ENCODE measurements around the gene OCSTAMP.

Gene OCSTAMP

DNA sequence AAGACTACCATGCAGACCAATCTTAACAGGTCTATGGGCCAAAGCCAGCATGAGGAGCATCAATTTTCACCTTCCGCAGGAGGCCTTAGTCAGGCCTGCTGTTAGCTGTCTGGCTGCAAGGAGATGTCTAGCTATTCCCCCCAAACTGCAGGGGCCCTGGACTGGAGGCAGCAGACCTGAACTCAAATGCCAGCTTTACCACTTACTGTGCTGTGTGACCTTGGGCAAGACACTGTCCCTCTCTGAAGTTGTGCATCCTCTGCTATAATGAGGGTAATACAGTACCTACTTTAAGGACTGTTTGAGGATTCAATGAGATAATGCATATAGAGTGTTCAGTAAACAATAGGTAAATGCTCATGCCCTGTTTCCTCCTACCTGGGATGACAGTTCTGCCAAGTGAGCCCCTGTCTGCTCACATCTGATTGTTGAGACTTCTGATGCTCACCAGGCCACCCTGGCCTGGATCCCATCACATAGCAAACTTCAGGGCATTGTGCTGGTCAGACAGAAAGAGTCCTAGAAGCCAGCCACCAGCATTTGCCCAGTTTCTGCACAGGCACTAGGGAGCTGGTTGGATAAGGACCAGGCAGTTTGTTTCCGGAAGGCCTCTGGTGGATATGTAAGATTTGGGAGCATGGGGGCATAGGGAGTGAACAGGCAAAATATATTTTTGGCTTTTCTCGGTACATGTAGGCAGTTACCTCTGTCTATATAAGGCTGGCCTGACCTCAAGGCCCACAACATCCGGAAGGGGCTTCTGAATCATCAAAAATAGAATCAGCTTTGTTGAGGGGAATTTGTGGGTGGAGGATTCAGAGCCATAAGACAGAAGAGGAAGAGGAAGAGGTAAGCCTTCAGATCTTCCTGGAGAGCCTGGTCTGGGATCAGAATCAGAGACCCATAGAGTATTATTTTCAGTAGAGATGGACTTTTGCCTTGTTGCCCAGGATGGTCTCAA is 2.3 kb upstream of the OCSTAMP start:
- peak; percentile 27 for DNase-seq (ENCODE audit: low read depth)

DNA sequence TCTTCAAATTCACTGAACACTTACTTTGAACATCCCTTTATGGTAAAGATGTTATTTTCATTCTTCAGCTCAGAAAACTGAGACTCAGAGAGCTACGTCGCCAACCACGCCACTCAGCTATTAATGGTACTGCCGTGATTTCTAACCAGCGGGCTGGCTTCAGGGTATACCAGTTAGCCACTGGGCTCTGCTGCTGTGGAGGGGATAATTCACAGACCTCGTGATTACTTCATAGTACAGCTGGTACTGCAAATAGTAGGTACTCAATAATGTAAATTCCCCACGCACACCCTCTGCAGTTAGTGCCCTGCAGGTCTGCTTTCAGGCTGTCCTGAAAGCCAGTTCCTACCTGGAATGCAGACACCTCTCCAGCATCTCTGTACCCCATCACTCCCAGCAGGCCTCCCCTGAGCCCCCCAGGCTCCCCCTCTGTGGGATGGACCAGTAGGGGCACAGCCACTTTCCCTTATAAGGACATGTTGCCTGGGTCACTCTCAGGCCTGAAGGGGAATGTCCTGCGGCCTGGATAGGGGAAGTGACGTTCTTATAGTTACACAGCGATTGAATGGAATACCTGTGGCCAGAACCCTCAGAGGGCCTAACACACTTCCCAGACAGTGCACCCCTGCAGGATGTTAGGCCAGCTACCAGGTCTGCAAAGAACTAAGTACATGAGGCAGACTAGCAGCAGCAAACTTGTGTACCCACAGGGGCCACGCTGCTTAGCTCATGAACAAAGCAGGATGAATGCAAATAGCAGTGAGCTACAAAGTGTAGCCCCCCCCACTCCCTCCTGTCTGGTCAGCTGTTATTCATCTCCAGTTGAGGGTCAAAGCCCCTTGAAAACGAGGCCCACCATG is 1.3 kb upstream of the OCSTAMP start:
- DNase-seq (ENCODE audit: low read depth), result no peak

DNA sequence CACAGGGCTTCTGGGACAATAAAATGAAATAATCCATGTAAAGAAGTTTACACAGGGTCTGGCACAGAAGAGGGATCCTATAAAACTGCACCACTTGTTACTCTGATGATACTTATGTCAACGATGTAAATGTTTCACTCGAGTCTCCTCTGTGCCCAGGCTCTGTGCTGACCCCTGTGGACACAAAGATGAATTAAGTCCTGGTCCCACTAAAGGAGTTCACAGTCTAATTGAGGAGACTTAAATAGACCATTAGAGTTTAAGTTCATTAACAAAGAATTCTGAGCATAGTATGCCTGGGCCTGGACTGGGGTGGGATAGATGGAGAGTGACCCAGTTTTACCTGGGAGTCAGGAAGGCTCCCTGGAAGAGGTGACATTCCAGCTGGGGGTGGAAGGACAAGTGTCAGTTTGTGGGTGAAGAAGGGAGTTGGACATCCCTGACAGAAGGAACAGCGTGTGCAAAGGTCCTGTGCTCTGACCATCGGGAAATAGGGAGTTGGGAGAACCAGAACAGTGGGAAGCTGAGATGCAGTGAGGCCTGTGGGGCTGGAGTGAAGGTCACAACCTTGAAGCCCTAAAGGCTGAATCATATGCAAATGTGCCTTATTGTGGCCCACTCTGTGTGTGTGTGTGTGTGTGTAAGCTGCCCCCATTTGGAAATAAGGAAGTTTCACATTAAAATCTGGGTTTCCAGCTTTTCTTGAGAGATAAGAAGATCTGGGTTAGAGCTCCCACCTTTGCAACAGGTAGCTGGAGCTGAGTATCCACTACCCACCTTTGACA is 1.1 kb downstream of the OCSTAMP start:
- no peak for DNase-seq (ENCODE audit: low read depth)

DNA sequence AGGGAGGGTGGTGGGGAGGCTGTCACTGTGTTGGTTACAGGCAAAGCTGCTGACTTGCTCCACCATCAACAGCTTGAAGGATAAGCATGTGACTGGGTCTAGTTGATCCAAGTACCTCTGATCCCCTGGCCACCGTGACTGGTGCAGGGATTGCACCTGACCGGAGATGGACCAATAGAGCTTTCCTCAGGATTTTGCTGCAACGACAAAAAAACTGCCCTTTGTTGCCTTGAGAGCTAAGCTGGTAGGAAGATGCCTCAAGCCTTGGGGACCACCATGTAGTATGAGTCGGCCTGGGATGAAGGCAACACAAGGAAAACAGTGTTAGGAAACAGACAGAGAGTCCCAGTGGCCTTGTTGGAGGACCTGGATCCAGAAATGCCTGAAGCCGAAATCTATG is 1.8 kb downstream of the OCSTAMP start:
- no peak for DNase-seq (ENCODE audit: low read depth)

DNA sequence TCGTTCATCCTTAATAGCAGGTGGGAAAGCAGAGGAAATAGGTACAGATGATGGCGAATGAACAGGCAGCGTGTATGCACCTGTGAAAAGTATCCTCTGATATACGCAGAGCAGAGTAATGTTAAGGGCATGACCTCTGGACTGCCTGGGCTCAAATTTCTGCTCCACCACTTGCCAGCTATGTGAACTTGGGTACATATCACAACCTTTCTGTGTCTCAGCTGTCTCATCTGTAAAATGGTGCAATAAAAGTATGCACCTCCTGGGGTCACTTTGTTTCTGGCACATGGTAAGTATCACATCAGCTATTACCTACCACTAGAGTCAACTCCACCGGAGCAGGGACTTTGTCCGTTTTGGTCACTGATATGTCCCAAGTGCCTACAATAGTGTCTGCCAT is 2.5 kb downstream of the OCSTAMP start:
- no peak for DNase-seq (ENCODE audit: low read depth)

DNA sequence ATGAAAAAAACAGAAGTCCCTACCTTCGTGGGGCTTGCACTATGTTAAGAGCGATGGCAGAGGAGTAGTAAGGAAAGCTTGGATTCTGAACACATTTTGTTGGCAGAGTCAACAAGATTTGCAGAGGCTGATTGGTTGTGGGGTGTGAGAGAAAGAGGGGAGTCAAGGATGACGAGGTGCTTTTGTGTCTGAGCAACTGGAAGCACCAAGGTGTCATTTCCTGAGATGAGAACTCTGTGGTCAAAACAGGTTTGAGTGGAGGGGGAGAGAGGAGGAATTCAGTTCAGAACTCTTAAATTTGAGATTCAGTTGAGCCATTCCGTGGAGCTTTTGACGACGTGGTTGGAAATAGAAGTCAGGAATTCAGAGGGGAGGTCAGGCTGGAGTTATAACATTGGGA is 3.5 kb downstream of the OCSTAMP start:
- no peak for DNase-seq (ENCODE audit: low read depth)

DNA sequence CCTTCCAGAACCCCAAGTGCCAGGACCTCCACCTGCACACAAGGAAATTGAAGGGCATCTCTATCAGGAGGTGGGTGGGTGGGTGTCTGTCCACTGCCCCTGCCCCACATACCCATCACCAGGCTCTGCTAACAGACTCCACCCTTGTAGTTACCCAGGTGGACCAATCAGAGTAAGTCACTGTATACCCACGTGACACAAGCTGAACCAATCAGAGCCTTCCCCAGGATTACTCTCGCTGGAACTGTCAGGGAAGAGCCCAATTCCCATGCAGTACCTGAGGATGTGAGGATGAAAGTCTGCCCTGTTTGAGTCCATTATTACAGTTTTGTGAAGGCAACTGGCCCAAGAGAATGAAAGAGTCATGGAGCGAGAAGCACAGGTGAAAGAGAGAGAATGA is 4.2 kb downstream of the OCSTAMP start:
- DNase-seq (ENCODE audit: low read depth), result no peak

DNA sequence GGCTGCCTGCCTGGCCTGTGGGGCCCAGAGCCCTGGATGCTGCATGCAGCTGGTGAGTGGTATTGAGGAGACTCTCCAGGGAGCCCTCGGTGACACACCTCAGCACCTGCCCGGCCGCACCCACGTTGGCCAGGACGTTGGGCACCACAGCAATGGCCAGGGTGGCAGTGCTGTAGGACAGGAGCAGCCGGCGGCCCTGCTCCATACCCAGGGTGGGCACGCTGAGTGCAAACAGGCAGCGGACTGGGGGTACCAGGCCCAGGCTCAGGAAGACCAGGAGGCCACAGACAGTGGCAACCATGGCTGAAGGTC is 4.7 kb downstream of the OCSTAMP start:
- no peak for DNase-seq (ENCODE audit: low read depth)

DNA sequence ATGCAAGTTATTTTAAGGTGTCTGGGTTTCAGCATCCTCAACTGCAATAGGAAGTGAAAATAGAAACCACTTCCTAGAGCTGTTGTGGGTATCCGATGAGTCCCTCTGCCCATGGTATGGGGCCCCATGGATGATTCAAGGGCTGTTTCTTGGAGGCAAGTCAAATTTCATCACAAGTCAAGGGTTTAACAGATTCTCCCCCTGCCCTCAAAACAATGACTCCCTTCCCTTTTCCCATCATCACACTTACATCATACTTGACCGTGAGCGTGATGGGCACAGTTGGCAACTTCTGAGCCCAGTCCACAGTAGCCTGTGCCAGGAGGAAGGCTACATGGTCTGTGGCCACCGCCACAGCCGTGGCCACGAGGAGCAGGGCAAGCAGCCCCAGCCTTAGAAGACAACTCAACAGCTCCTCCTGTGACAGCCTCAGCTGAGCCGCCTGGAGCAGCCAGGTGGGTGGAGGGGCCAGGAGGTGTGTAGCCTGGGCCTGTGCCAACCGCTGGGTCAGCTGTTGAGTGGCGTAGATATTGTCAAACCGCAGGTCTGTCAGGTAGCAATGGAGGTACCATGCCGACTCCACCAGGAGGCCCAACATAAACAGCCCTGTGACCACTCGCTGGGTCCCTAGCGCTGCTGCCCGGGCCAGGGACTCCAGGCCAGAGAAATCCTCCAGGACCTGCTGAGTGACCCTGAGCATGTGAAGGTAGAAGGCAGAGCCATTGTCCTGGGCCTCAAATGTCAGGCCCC is 5.2 kb downstream of the OCSTAMP start:
- DNase-seq (ENCODE audit: low read depth), result peak; percentile 29

DNA sequence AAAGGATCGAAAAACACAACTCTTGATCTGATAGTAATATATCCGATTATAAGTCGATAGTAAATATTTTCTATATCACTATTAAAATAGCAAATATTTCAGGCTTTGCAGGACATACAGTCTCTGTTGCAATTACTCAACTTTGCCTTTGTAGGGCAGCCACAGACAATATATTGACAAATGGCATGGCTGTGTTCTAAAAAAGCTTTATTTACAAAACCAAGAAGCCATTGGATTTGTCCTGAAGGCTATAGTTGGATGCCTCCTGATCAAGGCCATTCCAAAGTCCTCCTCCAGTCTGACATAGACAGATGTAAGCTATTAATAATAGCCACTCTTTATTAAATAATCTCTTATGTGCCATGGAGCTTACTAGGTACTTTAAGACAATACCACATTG is 5.9 kb downstream of the OCSTAMP start:
- DNase-seq (ENCODE audit: low read depth), result no peak

DNA sequence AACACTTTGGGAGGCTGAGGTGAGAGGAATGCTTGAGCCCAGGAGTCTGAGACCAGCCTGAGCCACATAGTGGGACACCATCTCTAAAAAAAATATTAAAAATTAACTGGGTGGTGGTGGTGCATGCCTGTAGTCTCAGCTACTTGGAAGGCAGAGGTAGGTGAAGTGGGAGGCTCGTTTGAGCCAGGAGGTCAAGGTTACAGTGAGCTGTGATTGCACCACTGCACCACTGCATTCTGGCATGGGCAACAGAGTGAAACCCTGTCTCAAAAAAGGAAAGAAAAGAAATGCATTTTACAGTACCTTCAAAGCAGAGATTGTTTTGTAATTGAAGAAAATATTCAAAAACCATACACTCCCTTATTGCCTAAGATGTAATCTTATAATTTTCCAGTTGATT is 6.5 kb downstream of the OCSTAMP start:
- no peak for DNase-seq (ENCODE audit: low read depth)

DNA sequence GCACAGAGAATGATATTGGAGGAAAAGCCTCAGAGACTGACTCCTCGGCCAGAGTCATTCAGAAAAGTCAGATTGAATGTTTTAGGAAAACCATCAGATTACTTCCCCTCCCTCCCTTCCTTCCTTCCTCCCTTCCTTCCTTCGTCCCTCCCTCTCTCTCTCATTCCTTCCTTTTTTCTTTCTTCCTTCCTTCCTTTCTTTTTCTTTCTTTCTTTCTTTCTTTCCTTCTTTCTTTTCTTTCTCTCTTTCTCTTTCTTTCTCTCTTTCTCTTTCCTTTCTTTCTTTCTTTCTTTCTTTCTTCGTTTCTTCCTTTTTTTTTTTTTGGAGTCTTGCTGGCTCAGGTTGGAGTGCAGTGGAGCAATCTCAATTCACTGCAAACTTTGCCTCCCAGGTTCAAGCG is 7.4 kb downstream of the OCSTAMP start:
- DNase-seq (ENCODE audit: low read depth), result no peak

DNA sequence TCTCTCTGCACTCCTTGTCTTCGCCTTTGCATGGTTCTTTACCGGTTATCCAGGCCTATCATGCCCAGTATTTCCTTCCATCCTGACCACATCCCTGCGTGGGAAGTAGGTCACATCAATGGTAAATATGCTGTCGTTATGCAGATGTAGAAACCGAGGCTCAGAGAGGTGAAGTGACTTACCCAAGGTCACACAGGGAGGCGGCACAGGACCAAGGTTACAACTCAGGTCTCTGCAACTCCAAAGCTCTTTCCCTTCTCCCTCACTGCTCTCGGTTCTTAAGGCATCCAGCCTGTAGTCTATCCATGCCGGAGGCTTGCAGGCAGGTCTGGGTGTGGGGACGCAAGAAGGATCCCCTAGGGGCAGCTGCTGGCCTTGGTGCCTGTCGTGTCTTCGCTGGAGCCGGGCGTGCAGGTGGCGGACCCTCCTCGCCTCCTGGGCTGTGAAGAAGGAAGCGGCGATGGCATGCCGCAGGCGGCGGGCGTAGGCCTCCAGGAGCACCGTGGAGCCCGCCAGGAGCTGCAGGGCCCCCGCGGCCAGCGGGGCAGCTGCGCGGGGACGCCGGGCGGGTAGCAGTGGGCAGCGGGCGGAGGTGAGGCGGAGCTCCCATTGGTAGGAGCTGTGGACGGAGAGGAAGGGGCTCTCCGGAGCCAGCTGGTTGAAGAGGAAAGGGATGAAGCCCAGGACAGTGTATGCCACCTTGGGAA is 9.1 kb downstream of the OCSTAMP start:
- DNase-seq (ENCODE audit: low read depth), result no peak

DNA sequence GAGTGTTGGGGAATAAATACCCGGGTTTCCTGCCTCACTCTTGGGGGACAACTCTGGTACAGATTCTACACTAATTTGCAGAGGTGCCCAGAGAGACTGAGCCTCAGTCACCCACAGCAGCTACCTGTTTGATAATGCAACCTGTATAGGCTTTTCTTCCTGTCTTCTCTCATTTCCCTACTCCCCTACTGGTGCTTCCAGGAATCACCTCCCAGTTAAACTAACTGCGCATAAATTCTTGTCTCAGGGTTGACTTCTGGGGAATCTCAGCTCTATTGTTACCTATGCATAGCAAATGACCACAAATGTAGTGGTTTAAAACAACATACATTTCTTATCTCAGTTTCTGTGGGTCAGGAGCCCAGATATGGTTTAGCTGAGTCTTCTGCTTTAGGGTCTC is 11.3 kb downstream of the OCSTAMP start:
- no peak for DNase-seq (ENCODE audit: low read depth)

DNA sequence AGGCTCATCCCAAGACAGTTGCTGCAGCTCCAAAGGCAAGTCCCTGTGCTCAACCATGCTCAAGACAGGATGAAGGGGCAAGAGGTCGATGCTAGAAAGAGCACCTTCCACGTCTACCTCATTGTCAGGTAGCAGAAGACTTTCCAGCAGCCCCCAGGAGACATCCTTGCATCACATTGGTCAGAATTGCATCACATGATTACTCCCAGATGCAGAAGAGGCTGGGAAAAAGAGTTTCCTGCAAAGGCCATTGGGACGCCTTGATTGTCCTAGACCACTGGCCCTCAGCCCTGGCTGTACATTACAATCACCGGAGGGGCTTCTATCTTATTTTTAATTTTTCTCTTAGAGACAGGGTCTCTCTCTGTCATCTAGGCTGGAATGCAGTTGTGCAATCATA is 19.8 kb downstream of the OCSTAMP start:
- DNase-seq (ENCODE audit: low read depth), result no peak

DNA sequence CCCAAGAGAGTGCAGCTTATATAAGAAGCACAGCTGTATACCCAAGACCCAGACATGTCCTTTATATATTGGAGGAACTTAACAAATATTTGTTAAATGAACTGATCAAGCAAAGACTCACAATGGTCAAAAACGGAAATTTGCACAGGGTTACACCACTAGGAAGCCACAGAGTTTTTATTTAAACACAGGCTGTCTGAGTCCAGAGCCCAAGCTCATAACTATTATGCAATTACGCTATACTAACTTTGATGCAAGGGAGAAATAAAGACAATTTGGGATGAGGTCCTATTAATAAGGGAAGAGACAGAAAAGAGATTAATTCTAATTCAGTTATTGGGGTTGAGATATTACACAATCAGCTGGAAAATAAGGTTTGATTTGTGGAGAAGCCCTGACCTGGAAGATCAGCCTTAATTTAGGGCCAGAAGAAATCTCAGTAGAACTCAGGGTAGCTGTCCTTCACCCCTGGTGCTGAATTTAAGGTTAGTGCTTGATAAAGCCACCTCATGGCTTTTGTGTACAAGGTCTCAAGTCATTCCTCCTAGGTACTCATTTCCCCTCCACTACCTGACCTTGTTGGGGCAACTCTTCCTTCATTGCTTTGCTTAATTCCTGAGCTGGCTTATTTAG is 26.6 kb downstream of the OCSTAMP start:
- DNase-seq (ENCODE audit: low read depth), result no peak

DNA sequence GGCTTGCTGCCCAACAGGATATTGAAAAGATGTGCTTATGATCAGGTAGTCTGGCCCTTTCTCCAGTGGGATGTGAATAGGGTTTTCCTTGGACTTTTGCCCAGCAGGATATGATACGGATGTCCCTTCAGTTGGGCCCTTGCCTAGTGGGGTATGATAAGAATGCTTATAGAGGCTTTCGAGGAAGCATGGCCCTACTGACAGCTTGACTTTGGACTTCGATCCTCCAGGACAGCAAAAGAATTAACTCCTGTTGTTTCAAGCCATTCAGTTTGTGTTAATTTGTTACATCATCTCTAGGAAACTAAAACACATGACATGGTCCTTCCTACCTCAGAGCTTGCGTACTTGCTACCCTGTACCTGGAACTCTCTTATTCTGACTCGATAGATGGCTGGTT is 27.3 kb downstream of the OCSTAMP start:
- no peak for DNase-seq (ENCODE audit: low read depth)

DNA sequence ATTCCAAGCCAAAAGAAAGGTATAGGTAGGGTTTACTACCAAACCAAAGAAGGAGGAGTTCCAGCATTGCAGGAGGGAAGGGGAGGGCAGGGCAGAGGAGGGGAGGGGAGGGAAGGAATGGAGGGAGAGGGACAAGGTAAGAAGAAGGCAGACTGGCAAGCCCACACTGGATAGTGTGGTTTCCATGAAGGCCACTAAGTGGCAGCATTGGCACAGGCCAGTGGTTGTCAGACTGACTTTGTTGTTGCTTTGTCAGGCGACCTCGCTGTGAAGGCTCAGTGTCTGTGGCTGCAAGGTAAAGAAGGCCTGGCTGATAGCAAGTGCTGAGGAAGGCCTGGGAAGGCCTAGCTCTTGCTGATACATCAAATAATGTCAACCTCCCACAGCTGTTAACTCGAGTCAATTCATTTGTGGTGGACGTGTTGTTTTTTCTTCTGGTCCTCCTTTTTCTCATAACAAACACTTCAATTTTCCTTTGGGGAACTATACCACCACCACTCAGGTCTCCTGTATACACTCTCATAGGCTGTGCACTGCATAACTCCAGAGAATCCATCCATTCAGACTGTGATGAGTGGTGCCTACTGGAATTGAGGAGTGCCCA is 29.4 kb downstream of the OCSTAMP start:
- peak; percentile 36 for DNase-seq (ENCODE audit: low read depth)

DNA sequence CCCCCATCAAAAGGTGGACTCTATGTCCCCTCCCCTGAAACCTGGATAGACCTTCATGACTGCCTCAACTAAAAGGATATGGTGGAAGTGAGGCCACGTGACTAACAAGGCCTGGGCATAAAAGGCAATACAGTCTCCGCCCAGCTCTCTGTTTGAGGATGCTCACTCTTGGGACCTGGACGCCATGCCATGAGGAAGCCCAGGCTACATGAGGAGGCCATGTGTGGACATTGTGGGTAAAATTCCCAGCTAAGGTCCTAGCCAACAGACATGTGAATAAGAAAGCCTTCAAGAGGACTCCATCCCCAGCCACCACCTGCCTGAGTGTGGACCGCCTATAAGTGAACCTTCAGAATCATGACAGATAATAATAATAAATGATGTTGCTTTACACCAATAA is 29.9 kb downstream of the OCSTAMP start:
- DNase-seq (ENCODE audit: low read depth), result no peak

DNA sequence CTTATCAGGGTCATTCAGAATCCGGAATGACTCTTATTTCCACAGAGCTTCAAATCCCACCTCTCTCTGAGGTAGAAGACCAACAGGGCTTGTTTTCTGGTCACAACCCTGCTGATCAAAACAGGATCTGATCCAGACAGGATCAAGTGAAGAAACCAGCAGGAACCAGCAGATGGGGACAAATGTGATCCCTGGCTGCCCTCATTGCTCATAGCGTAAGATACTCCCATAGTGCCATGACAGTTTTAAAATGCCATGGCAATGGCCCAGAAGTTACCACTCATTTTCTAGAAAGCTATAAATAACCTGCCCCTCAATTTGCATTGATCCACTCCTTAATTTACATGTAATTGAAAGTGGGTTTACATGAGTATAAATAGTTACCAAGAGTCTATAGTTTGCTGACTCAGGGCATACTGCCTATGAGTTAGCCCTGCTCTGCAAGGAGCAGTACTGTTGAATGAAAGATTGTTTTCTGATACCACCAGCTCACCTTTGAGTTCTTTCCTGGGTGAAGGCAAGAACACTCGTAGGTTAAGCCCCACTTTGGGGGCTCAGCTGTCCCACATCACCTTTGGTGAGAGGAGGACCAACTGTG is 30.9 kb downstream of the OCSTAMP start:
- DNase-seq (ENCODE audit: low read depth), result no peak

Measured in activated gamma-delta T cell treated with anti-CD3 and anti-CD28 coated beads, Interleukin-2, amount 50 U/mL, for 16 hours (primary cell).